Progenitor cell of endocrine pancreas (in vitro differentiated cells): ENCODE results near the gene EPDR1. TPM values are rescaled to one million over a fixed set of nuclear protein-coding genes. Genes with fewer than 3 reads are reported as not detected.

Experiments used
- DNase-seq: peaks from one replicate; pipeline ENCODE4 v3.0.0; 2021; ENCODE audit warnings: low spot score; ENCODE audit not compliant: unreplicated experiment
- H3K27ac Mint-ChIP-seq: 2 replicates; pipeline ENCODE4 v1.8.0; 2021; ENCODE audit warnings: mild to moderate bottlenecking, moderate library complexity, mixed read lengths
- H3K27me3 Mint-ChIP-seq: 2 replicates; pipeline ENCODE4 v1.8.0; 2021; ENCODE audit warnings: mixed read lengths
- H3K36me3 Mint-ChIP-seq: 2 replicates; pipeline ENCODE4 v1.8.0; 2022; ENCODE audit warnings: mixed read lengths; ENCODE audit not compliant: insufficient read depth
- H3K4me1 Mint-ChIP-seq: 2 replicates; pipeline ENCODE4 v1.8.0; 2021; ENCODE audit warnings: low read depth, mixed read lengths
- H3K4me3 Mint-ChIP-seq: 2 replicates; pipeline ENCODE4 v1.8.0; 2021; ENCODE audit warnings: low read depth, mild to moderate bottlenecking, moderate library complexity, mixed read lengths
- H3K9me3 Mint-ChIP-seq: 2 replicates; pipeline ENCODE4 v1.8.0; 2021; ENCODE audit warnings: low read depth, mixed read lengths
- total RNA-seq: library from RNA; stranded (reverse); gene quantifications from 2 replicates; pipeline ENCODE4 v1.2.1, GENCODE V29; 2021
- TF ChIP-seq, protein P1 (sequence below): fragments of 200-600 bp; sonication (generic); IDR thresholded peaks from one replicate; pipeline ENCODE4 v1.5.0; 2021; ENCODE audit warnings: antibody characterized with exemption, mild to moderate bottlenecking; ENCODE audit not compliant: unreplicated experiment

EPDR1 gene
- total RNA-seq, 1 donor from 2014 or later, result 1.8 TPM

DNA sequence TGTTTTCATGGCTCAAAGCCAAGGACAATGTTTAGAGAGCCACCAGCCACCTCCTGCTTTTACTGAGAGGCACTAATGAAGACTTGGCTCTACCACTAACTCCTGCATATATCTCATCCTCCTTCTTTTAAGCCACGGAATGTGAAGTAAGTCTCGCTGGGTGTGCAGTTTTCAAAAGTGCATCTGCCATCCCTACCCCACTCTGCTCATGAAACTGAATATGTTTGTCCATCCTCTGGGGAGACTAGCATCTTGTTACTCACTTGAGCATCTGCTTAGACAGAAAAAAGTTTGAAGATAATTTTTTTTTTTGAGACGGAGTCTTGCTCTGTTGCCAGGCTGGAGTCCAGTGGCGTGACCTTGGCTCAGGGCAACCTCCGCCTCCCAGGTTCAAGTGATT is 40.8 kb downstream of the EPDR1 start:
- H3K27me3 Mint-ChIP-seq, result no peaks in the 10 kb centered on the region
- TF ChIP-seq, protein P1, sequence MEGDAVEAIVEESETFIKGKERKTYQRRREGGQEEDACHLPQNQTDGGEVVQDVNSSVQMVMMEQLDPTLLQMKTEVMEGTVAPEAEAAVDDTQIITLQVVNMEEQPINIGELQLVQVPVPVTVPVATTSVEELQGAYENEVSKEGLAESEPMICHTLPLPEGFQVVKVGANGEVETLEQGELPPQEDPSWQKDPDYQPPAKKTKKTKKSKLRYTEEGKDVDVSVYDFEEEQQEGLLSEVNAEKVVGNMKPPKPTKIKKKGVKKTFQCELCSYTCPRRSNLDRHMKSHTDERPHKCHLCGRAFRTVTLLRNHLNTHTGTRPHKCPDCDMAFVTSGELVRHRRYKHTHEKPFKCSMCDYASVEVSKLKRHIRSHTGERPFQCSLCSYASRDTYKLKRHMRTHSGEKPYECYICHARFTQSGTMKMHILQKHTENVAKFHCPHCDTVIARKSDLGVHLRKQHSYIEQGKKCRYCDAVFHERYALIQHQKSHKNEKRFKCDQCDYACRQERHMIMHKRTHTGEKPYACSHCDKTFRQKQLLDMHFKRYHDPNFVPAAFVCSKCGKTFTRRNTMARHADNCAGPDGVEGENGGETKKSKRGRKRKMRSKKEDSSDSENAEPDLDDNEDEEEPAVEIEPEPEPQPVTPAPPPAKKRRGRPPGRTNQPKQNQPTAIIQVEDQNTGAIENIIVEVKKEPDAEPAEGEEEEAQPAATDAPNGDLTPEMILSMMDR, result no peak
- DNase-seq, result no peak
- H3K9me3 Mint-ChIP-seq, result no peaks in the 10 kb centered on the region
- no peak overlapping the region for H3K27ac Mint-ChIP-seq
- H3K4me1 Mint-ChIP-seq, result no peaks in the 10 kb centered on the region
- H3K4me3 Mint-ChIP-seq, result no peak overlapping the region
- no peaks in the 10 kb centered on the region for H3K36me3 Mint-ChIP-seq

DNA sequence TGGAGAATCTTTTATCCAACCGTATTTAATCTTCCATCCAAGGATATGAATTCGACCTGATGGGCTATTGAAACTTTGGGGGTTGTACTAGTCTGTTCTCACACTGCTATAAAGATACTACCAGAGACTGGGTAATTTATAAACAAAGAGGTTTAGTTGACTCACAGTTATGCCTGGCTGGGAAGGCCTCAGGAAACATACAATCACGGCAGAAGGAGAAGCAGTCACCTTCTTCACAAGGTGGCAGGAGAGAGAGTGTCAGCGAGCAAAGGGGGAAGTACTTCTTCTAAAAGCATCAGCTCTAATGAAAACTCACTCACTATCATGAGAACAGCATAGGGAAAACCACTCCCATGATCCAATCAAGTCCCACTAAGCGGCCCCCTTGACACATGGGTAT is 43.8 kb downstream of the EPDR1 start:
- Mint-ChIP-seq H3K27ac (no peak overlapping the region), H3K27me3 (no peaks in the 10 kb centered on the region), H3K4me3 (no peak overlapping the region), H3K9me3 (no peaks in the 10 kb centered on the region), H3K4me1 (no peaks in the 10 kb centered on the region), H3K36me3 (no peaks in the 10 kb centered on the region)
- TF ChIP-seq, protein P1, result no peak
- no peak for DNase-seq

DNA sequence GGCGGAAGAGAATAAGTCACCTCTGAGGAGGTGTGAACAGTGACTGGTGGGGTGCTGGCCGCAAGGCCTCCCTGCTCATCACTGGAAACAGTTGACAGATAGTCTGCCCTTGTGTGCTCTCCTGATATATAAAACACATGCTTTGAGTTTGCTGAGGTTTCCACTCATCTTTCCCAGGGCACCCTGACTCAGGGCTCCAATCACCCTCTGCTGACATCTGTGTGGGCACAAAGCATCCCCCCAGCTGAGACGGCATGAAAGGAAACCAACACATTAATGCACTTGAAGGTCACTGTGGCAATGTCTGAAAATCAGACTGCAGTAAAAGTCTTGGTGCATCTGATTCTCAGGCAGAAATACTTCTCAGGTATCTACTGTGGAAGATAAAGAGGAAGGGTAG is 49.8 kb downstream of the EPDR1 start:
- Mint-ChIP-seq H3K27ac (no peak overlapping the region), H3K4me3 (no peak overlapping the region), H3K4me1 (no peaks in the 10 kb centered on the region), H3K27me3 (no peaks in the 10 kb centered on the region), H3K9me3 (no peaks in the 10 kb centered on the region), H3K36me3 (no peaks in the 10 kb centered on the region)
- DNase-seq, result no peak
- TF ChIP-seq, protein P1, result no peak

DNA sequence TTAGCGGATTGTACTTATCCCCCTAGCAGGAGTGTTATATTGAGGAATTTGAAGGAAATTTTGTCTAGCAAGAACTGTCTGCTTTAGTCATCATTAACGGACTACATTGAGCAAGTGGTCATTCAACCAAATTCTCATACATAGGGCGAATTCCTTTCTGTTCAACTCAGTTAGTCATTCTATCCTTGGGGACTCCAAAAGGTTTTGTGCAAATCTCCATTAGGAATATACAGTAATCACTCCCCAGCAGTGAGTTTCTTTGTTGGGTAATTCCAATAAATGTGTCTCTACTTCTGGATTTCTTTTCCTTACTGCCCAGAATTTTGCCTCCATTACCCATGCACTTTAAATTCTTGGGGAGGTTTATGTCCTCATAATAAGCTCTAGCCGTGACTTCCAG is 51.1 kb downstream of the EPDR1 start:
- no peaks in the 10 kb centered on the region for H3K4me1 Mint-ChIP-seq
- no peaks in the 10 kb centered on the region for H3K9me3 Mint-ChIP-seq
- no peak overlapping the region for H3K27ac Mint-ChIP-seq
- H3K27me3 Mint-ChIP-seq, result no peaks in the 10 kb centered on the region
- TF ChIP-seq, protein P1, result no peak
- no peaks in the 10 kb centered on the region for H3K36me3 Mint-ChIP-seq
- no peak for DNase-seq
- no peak overlapping the region for H3K4me3 Mint-ChIP-seq

DNA sequence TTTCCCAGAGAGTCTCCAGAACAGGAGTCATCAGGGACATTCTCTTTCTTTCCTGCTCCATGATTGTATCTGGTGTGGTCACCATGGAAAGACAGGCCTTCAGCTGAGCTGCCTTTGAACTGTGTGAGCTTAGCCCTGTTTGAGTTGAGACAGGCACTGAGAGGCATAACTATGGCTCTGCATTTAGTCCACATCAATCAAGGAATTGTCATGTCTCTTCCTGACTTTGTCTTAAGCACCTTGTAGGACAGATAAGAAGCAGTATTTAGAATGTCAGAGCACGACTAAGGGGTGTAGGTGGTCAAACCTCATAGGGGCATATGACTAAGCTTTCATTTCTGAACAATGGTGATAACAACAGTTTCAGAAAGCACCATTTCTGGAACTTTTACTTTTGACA is 53.5 kb downstream of the EPDR1 start:
- H3K9me3 Mint-ChIP-seq, result no peaks in the 10 kb centered on the region
- H3K36me3 Mint-ChIP-seq, result no peaks in the 10 kb centered on the region
- H3K4me3 Mint-ChIP-seq, result no peak overlapping the region
- DNase-seq, result no peak
- H3K4me1 Mint-ChIP-seq, result no peaks in the 10 kb centered on the region
- no peak overlapping the region for H3K27ac Mint-ChIP-seq
- TF ChIP-seq, protein P1, result no peak
- H3K27me3 Mint-ChIP-seq, result no peaks in the 10 kb centered on the region
